ENCODE results near the gene COLQ. TPM values are rescaled to one million over a fixed set of nuclear protein-coding genes. Genes with fewer than 3 reads are reported as not detected.

Gene COLQ
- polyA plus RNA-seq, 2 of the 4 experiments (the other 2 are of a cell fraction) = 0.71 to 1.1 TPM

- 80% methylated on average over 2 of the region's 2 CpGs for WGBS (ENCODE audit: missing lambda C conversion rate)
- Histone ChIP-seq H3K4me1 (peaks cover 6% of the 10 kb centered on the region; the same call in 1 of the 3 replicates), H3K4me3 (no peak overlapping the region), H3K4me2 (no peak overlapping the region), H3K9me3 (no peaks in the 10 kb centered on the region), H3K27ac (no peak overlapping the region)
- FAIRE-seq (no peak), ATAC-seq (no peak), DNase-seq (ENCODE audit: low read depth in 1 of 2, low spot score in 1 of 2) (no peak)
- TF ChIP-seq PHF8 (IDR thresholded peaks at IDR 0.05; ENCODE audit: borderline replicate concordance, low read depth) (no peak), RAD21 (conservative IDR thresholded peaks at IDR 0.05 in 1 of 2, IDR thresholded peaks at IDR 0.05 in 1 of 2) (no peak), FOSL2 (IDR thresholded peaks at IDR 0.05) (no peak), FOSL2 (CRISPR knock-in tag; IDR thresholded peaks at IDR 0.05) (no peak), BCL3 (IDR thresholded peaks at IDR 0.05) (no peak), HMGXB4 (CRISPR knock-in tag; IDR thresholded peaks at IDR 0.05; ENCODE audit: borderline replicate concordance) (no peak), POLR2A (IDR thresholded peaks at IDR 0.05; ENCODE audit: low read length) (no peak), EHMT2 (IDR thresholded peaks at IDR 0.05; ENCODE audit: low read depth) (no peak), JUNB (IDR thresholded peaks at IDR 0.05) (no peak), BHLHE40 (IDR thresholded peaks at IDR 0.05; ENCODE audit: low read depth, low read length) (no peak), RCOR1 (IDR thresholded peaks at IDR 0.05; ENCODE audit: low read depth, low read length) (no peak), JUN (IDR thresholded peaks at IDR 0.05) (no peak), KDM1A (IDR thresholded peaks at IDR 0.05; ENCODE audit: low read depth) (no peak), KDM5A (IDR thresholded peaks at IDR 0.05) (no peak)
- TF ChIP-seq, protein P1, sequence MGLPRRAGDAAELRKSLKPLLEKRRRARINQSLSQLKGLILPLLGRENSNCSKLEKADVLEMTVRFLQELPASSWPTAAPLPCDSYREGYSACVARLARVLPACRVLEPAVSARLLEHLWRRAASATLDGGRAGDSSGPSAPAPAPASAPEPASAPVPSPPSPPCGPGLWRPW (IDR thresholded peaks at IDR 0.05) = no peak
- CTCF ChIA-PET = interaction anchor here (0.6 to 3.0 kb wide), 18 partner anchors 10 to 451 kb away, joined by 3 to 12 read pairs (median 4); partner anchors contain the start of gene CAPN7
- POLR2A ChIA-PET = no interaction called here
Observed at GRCh38 chr3:15556512-15556911, 35.0 kb upstream of the COLQ start.

GRCh38 chr3:15553749-15554148, 32.2 kb upstream of the COLQ start:
- ATAC-seq (no peak), FAIRE-seq (no peak), DNase-seq (ENCODE audit: low read depth in 1 of 2, low spot score in 1 of 2) (no peak)
- H3K4me2 ChIP-seq = no peak overlapping the region
- ChIA-PET CTCF (interaction anchor here (1.3 to 2.0 kb wide), 2 partner anchors 286 to 446 kb away, joined by 3 to 5 read pairs; no protein-coding TSS in a partner anchor), POLR2A (no interaction called here)
- peaks cover 6% of the 10 kb centered on the region; the same call in 1 of the 3 replicates for H3K4me1 ChIP-seq
- TF ChIP-seq MAFK (IDR thresholded peaks at IDR 0.05; ENCODE audit: partially characterized antibody) (no peak), ZFP36 (IDR thresholded peaks at IDR 0.05; ENCODE audit: borderline replicate concordance, partially characterized antibody) (no peak), CHD4 (IDR thresholded peaks at IDR 0.05; ENCODE audit: borderline replicate concordance) (no peak), SREBF2 (IDR thresholded peaks at IDR 0.05) (no peak), NFE2L2 (conservative IDR thresholded peaks at IDR 0.05; ENCODE audit: low read length) (no peak), ESRRA (IDR thresholded peaks at IDR 0.05; ENCODE audit: borderline replicate concordance, low read length) (no peak), MAZ (IDR thresholded peaks at IDR 0.05; ENCODE audit: borderline replicate concordance, low read depth, low read length) (no peak), CHD2 (IDR thresholded peaks at IDR 0.05; ENCODE audit: low read length, partially characterized antibody) (no peak), FOSL2 (IDR thresholded peaks at IDR 0.05) (no peak), FOSL2 (CRISPR knock-in tag; IDR thresholded peaks at IDR 0.05) (no peak), RAD21 (conservative IDR thresholded peaks at IDR 0.05 in 1 of 2, IDR thresholded peaks at IDR 0.05 in 1 of 2) (no peak), HMGXB4 (CRISPR knock-in tag; IDR thresholded peaks at IDR 0.05; ENCODE audit: borderline replicate concordance) (no peak), CBX8 (IDR thresholded peaks at IDR 0.05) (no peak), PBX3 (IDR thresholded peaks at IDR 0.05) (no peak), CEBPB (IDR thresholded peaks at IDR 0.05) (no peak), EHMT2 (IDR thresholded peaks at IDR 0.05; ENCODE audit: low read depth) (no peak), FOXS1 (CRISPR knock-in tag; IDR thresholded peaks at IDR 0.05) (no peak)
- TF ChIP-seq, protein P1 (IDR thresholded peaks at IDR 0.05) = no peak
- no peak overlapping the region for H3K4me3 ChIP-seq
- no peaks in the 10 kb centered on the region for H3K9me3 ChIP-seq
- H3K27ac ChIP-seq = no peak overlapping the region
- WGBS (ENCODE audit: missing lambda C conversion rate) = 89% methylated on average over 3 of the region's 3 CpGs
